ENCODE results near the gene BACH2. TPM values are rescaled to one million over a fixed set of nuclear protein-coding genes. Genes with fewer than 3 reads are reported as not detected.
"Not testable (repeated sequence)": the region's sequence is repeated elsewhere in the genome, so short reads cannot be mapped to it uniquely, and the experiment has no call there.

Gene BACH2
- polyA plus RNA-seq, 1 donor from 2014 or later: 45.5 TPM

GRCh38 chr6:90284236-90285041, 12.2 kb downstream of the BACH2 start:
- peaks cover 7% of the 10 kb centered on the region for H3K36me3 ChIP-seq (ENCODE audit: insufficient read depth, low read length)
- H3K79me2 ChIP-seq (replicated peaks; ENCODE audit: insufficient read depth, low read length): peaks cover 95% of the 10 kb centered on the region
- peak overlapping the region; percentile 39 for H3K9ac ChIP-seq (ENCODE audit: low read length)
- peak overlapping the region; percentile 14 for H3K27ac ChIP-seq (ENCODE audit: low read length)
- TF ChIP-seq, protein P1, sequence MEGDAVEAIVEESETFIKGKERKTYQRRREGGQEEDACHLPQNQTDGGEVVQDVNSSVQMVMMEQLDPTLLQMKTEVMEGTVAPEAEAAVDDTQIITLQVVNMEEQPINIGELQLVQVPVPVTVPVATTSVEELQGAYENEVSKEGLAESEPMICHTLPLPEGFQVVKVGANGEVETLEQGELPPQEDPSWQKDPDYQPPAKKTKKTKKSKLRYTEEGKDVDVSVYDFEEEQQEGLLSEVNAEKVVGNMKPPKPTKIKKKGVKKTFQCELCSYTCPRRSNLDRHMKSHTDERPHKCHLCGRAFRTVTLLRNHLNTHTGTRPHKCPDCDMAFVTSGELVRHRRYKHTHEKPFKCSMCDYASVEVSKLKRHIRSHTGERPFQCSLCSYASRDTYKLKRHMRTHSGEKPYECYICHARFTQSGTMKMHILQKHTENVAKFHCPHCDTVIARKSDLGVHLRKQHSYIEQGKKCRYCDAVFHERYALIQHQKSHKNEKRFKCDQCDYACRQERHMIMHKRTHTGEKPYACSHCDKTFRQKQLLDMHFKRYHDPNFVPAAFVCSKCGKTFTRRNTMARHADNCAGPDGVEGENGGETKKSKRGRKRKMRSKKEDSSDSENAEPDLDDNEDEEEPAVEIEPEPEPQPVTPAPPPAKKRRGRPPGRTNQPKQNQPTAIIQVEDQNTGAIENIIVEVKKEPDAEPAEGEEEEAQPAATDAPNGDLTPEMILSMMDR (IDR thresholded peaks at IDR 0.05; ENCODE audit: poor library complexity, severe bottlenecking): no peak
- no peak for TF ChIP-seq SMC3 (conservative IDR thresholded peaks at IDR 0.05; ENCODE audit: poor library complexity)
- TF ChIP-seq, protein P2, sequence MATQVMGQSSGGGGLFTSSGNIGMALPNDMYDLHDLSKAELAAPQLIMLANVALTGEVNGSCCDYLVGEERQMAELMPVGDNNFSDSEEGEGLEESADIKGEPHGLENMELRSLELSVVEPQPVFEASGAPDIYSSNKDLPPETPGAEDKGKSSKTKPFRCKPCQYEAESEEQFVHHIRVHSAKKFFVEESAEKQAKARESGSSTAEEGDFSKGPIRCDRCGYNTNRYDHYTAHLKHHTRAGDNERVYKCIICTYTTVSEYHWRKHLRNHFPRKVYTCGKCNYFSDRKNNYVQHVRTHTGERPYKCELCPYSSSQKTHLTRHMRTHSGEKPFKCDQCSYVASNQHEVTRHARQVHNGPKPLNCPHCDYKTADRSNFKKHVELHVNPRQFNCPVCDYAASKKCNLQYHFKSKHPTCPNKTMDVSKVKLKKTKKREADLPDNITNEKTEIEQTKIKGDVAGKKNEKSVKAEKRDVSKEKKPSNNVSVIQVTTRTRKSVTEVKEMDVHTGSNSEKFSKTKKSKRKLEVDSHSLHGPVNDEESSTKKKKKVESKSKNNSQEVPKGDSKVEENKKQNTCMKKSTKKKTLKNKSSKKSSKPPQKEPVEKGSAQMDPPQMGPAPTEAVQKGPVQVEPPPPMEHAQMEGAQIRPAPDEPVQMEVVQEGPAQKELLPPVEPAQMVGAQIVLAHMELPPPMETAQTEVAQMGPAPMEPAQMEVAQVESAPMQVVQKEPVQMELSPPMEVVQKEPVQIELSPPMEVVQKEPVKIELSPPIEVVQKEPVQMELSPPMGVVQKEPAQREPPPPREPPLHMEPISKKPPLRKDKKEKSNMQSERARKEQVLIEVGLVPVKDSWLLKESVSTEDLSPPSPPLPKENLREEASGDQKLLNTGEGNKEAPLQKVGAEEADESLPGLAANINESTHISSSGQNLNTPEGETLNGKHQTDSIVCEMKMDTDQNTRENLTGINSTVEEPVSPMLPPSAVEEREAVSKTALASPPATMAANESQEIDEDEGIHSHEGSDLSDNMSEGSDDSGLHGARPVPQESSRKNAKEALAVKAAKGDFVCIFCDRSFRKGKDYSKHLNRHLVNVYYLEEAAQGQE (IDR thresholded peaks at IDR 0.05; ENCODE audit: borderline replicate concordance): no peak
- TF ChIP-seq EP300 (conservative IDR thresholded peaks at IDR 0.05; ENCODE audit: poor library complexity, severe bottlenecking): no peak
- no peak for TF ChIP-seq EZH2 (IDR thresholded peaks at IDR 0.05; ENCODE audit: borderline replicate concordance, insufficient read depth, low read length, poor library complexity, severe bottlenecking)
- no peaks in the 10 kb centered on the region for H3K9me3 ChIP-seq (ENCODE audit: low read length)
- H3K9me2 ChIP-seq (ENCODE audit: insufficient read depth, low read length): no peaks in the 10 kb centered on the region
- no peaks in the 10 kb centered on the region for H3F3A ChIP-seq (ENCODE audit: insufficient read depth, low read length, poor library complexity, severe bottlenecking)
- no peaks in the 10 kb centered on the region for H4K20me1 ChIP-seq (ENCODE audit: insufficient read depth)
- H2AFZ ChIP-seq (ENCODE audit: low read depth, low read length): no peak overlapping the region
- no peak overlapping the region for H3K4me2 ChIP-seq (ENCODE audit: low read length)
- H3K27me3 ChIP-seq (ENCODE audit: insufficient read depth, low read depth, low read length): no peaks in the 10 kb centered on the region
- peak overlapping the region; percentile 36 for H3K4me3 ChIP-seq (ENCODE audit: low read length)

DNA sequence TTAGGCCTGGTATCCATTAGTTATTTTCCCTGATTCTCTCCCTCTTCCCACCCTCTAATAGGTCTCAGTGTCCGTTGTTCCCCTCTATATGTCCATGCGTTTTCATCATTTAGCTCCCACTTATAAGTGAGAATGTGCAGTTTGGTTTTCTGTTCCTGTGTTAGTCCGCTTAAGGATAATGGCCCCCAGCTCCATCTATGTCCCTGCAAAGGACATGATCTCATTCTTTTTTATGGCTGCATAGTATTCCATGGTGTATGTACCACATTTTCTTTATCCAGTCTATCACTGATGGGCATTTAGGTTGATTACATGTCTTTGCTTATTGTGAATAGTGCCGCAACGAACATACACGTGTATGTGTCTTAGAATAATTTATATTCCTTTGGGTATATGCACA, 14.4 kb downstream of the BACH2 start:
- not testable (repeated sequence) for H3K27me3 ChIP-seq (ENCODE audit: insufficient read depth, low read depth, low read length); H3K9ac ChIP-seq (ENCODE audit: low read length); H3K4me2 ChIP-seq (ENCODE audit: low read length); H3K9me2 ChIP-seq (ENCODE audit: insufficient read depth, low read length); H2AFZ ChIP-seq (ENCODE audit: low read depth, low read length); H3F3A ChIP-seq (ENCODE audit: insufficient read depth, low read length, poor library complexity, severe bottlenecking); H3K4me3 ChIP-seq (ENCODE audit: low read length); H3K9me3 ChIP-seq (ENCODE audit: low read length); H3K27ac ChIP-seq (ENCODE audit: low read length); H3K36me3 ChIP-seq (ENCODE audit: insufficient read depth, low read length); H4K20me1 ChIP-seq (ENCODE audit: insufficient read depth)
- peaks cover 94% of the 10 kb centered on the region for H3K79me2 ChIP-seq (replicated peaks; ENCODE audit: insufficient read depth, low read length)

GRCh38 chr6:90278129-90278528, 18.5 kb downstream of the BACH2 start:
- Histone ChIP-seq H3K9me2 (ENCODE audit: insufficient read depth, low read length) (no peaks in the 10 kb centered on the region), H4K20me1 (ENCODE audit: insufficient read depth) (no peaks in the 10 kb centered on the region), H3F3A (ENCODE audit: insufficient read depth, low read length, poor library complexity, severe bottlenecking) (no peaks in the 10 kb centered on the region), H3K9me3 (ENCODE audit: low read length) (no peaks in the 10 kb centered on the region), H3K36me3 (ENCODE audit: insufficient read depth, low read length) (peaks cover 7% of the 10 kb centered on the region), H3K27me3 (ENCODE audit: insufficient read depth, low read depth, low read length) (no peaks in the 10 kb centered on the region), H3K79me2 (replicated peaks; ENCODE audit: insufficient read depth, low read length) (peaks cover 98% of the 10 kb centered on the region), H3K27ac (ENCODE audit: low read length) (no peak overlapping the region), H3K9ac (ENCODE audit: low read length) (no peak overlapping the region), H2AFZ (ENCODE audit: low read depth, low read length) (no peak overlapping the region), H3K4me2 (ENCODE audit: low read length) (no peak overlapping the region), H3K4me3 (ENCODE audit: low read length) (no peak overlapping the region)
- TF ChIP-seq MXI1 (conservative IDR thresholded peaks at IDR 0.05; ENCODE audit: poor library complexity, severe bottlenecking): no peak
- TF ChIP-seq EZH2 (IDR thresholded peaks at IDR 0.05; ENCODE audit: borderline replicate concordance, insufficient read depth, low read length, poor library complexity, severe bottlenecking): no peak
- TF ChIP-seq RAD21 (conservative IDR thresholded peaks at IDR 0.05): no peak
- TF ChIP-seq, protein P1 (IDR thresholded peaks at IDR 0.05; ENCODE audit: poor library complexity, severe bottlenecking): no peak
- TF ChIP-seq SMC3 (conservative IDR thresholded peaks at IDR 0.05; ENCODE audit: poor library complexity): no peak
- TF ChIP-seq POLR2AphosphoS5 (IDR thresholded peaks at IDR 0.05): no peak
- no peak for TF ChIP-seq EP300 (conservative IDR thresholded peaks at IDR 0.05; ENCODE audit: poor library complexity, severe bottlenecking)
- TF ChIP-seq TAF1 (IDR thresholded peaks at IDR 0.05; ENCODE audit: low read depth): no peak
- TF ChIP-seq, protein P2 (IDR thresholded peaks at IDR 0.05; ENCODE audit: borderline replicate concordance): no peak
